HFF-Myc (cell line): ENCODE data around the gene HDAC7.

Source experiments
- DNase-seq: peaks from one replicate; pipeline ENCODE4 v3.0.0-alpha.2; 2011; ENCODE audit warnings: low read depth; ENCODE audit errors: extremely low read depth
- H3K4me3 ChIP-seq: replicated peaks from 2 replicates; pipeline ENCODE4 v1.5.1; 2011; ENCODE audit warnings: low read depth, mild to moderate bottlenecking, control low read depth, low read length
- TF ChIP-seq, protein P1 (sequence below): IDR thresholded peaks from 2 replicates; pipeline ENCODE4 v1.5.1; 2012; ENCODE audit warnings: mild to moderate bottlenecking, low read depth, low read length, control low read depth; ENCODE audit errors: missing control alignments

Gene HDAC7

DNA sequence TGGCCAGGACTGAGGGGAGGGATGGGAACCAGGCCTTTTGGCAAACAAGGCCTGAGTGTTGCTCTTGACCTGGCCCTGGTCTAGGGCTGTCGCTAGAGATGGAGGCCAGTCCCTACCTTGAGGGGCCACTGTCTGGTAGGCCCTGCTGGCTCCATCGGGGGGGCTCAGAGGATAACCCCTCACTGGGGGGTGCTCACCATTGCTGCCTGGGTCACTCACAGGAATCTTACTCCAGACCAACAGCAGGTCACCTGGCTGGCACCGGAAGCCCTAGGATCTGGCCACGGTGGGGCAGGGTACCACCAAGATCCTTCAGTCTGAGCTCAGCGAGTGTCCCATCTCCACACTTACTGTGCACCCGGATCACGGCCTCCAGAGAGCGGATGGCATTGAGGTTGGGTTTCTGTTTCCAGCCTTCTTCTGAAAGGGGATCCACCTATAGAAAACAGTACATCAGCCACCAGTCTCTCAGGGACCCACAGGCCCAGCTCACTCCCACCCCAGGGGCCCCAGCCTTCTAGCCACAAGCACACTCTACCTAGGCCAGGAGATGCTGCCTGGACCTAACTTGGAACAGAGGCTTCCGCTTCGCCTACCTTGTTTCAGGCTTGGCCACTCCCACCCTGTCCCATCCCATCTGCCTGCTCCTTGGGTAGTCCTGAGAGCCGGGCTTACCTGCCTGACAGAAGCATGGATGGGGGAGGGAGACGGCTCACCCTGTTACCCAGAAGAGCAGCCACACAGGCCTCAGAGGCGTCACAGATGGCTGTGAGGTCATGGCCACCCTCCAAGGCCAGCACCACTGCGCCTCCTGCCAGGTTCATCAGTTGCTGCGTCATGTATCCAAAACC is 34.4 kb downstream of the HDAC7 start:
- TF ChIP-seq, protein P1, sequence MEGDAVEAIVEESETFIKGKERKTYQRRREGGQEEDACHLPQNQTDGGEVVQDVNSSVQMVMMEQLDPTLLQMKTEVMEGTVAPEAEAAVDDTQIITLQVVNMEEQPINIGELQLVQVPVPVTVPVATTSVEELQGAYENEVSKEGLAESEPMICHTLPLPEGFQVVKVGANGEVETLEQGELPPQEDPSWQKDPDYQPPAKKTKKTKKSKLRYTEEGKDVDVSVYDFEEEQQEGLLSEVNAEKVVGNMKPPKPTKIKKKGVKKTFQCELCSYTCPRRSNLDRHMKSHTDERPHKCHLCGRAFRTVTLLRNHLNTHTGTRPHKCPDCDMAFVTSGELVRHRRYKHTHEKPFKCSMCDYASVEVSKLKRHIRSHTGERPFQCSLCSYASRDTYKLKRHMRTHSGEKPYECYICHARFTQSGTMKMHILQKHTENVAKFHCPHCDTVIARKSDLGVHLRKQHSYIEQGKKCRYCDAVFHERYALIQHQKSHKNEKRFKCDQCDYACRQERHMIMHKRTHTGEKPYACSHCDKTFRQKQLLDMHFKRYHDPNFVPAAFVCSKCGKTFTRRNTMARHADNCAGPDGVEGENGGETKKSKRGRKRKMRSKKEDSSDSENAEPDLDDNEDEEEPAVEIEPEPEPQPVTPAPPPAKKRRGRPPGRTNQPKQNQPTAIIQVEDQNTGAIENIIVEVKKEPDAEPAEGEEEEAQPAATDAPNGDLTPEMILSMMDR: no peak
- DNase-seq: no peak
- H3K4me3 ChIP-seq: no peak overlapping the region

DNA sequence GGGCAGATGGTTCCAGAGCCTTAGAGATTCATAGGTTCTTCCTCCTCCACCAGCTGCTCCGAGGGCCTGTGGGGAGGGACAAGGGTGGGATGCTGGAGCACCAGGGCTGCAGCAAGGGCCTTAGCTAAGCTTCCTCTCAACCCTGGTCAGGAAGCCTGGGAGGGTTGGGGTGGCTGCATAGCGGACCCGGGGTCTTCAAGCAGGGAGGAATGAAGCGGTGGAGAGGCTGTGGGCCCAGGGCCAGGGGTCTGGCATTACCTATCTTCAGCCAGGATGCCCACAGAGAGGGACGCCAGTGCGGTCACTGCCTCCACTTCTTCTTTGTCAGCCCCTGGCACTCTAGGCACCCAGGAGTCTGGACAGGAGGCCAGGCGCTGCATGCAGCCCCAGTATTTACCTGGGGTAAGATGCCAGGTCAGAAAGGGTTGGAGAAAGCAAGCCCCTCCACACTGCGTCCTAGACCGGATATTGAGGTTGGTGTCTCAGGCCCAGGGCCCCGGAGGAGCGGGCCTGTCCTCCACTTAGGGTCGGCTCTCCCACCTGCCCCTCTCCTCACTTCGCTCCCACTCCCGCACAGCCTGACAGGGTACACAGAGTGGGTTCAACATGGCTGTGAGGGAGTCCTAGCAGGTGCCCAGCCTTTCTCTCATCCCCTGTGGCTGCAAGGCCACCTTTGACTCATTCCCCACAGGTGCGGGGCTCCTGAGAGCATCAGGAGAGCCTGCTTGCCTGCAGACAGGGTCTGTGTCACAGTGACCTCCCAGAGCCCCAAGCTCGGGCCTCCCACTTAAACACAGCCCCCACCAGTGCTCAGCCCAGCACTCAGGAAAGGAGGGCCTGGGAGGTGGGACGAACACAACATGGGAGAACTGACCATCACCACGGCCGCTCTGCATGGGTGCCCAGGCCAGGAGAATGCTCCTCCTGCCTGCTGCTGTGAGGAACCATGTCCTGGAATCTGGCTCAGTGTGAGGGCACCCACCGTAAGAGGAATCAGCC is 35.6 kb downstream of the HDAC7 start:
- DNase-seq: no peak
- TF ChIP-seq, protein P1: no peak
- no peak overlapping the region for H3K4me3 ChIP-seq

DNA sequence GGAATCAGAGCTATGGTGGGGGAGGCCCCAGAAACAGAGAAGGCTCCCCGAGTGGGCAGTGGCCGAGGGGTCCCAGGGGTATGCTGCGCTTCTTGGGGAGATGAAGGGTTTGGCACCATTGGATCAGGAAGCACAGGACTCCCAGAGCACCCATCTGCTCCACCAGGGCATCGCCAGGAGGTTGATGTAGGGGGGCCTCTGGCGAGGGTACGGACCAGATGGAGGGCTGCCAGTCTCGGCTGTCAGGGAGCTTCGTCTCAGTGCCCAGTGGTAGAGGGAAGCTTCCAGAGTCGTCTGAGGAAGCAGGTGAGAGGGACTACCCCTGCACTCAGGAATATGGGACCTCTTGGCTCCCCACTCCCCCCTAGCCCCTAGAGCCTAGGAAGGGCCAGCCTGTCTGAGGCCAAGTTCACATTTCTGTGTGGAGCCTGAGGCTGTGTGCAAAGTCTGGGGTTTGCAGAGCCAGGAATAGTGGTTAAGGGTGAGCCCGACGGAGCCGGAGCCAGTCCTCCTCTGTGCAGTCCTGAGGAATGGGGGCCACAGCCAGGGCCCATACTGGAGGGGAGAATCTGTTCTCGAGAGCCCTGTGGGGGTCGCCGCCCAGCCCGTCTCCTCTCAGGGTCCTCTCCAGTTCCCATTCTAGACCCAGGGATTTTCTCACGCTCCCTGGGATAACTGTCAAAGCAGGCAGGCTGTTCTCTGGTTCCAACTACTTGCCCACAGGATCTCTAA is 36.5 kb downstream of the HDAC7 start:
- H3K4me3 ChIP-seq: no peak overlapping the region
- no peak for DNase-seq
- TF ChIP-seq, protein P1: no peak

DNA sequence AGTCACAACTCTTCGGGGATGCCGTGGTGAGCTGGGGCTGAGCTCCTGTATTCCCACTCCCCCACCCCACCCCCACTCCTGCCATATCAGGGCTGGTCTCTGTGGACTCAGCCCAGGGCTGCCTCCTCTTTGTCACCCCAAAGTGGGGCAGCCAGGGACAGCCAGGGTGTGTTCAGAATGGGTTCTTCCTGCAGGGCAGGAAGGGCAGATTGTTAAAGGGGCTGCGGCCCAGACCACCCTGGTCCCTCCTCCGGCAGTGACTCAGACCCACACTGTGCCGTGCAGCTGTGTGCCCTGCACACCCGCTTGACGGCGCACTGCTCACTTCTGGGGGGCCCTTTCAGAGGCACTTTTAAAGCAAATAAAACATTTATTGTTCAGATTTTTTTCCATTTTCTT is 37.3 kb downstream of the HDAC7 start:
- no peak for DNase-seq
- H3K4me3 ChIP-seq: no peak overlapping the region
- TF ChIP-seq, protein P1: no peak

DNA sequence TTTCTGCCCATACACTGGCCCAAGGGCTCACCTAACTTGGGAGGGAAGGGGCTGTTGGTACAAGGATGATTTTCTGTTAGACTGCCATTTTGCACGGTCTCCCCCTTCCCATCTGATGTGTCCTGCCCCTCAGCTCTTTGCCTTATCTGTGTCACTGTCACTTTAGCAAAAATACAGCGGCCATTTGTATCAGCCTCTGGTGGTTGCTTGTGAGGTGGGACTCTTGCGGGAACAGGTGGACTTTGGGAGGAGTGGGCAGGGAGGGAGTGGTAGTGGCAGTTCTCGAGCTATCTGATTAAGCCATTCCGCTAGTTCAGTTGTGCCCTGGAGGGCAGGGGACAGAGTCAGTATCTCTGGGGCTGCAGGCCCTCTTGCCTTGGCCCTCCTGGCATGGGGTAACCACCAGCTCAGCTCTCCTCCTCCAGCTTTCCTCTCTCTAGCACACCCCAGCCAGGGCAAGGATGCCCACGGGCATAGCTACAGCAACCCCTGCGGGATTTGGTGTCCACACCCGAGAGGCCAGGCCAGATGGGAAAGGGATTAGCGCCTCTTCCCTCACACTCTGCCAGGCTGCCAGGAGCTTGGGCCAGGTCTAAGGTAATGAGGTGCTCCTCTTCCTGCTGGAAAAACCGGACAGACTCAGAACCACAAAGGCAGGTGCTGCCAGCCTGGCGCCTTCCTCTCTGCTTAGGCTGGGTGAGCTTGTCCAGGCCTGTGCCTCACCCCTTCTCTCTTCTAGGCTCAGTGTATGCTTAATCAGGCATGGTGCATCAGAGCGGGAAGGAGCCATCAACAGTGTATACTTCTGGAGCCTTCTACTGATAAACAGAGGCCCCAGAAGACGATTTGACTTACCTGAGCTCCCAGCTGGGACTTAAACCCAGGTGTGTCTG is 38.0 kb downstream of the HDAC7 start:
- no peak overlapping the region for H3K4me3 ChIP-seq
- DNase-seq: no peak
- TF ChIP-seq, protein P1: no peak
